ENCODE data around the gene TSEN2. TPM values are rescaled to one million over a fixed set of nuclear protein-coding genes. Genes with fewer than 3 reads are reported as not detected.

The TSEN2 gene
- total RNA-seq, 4 donors from 2014 or later, result 13.6 to 26.1 (median 15.3) TPM

DNA sequence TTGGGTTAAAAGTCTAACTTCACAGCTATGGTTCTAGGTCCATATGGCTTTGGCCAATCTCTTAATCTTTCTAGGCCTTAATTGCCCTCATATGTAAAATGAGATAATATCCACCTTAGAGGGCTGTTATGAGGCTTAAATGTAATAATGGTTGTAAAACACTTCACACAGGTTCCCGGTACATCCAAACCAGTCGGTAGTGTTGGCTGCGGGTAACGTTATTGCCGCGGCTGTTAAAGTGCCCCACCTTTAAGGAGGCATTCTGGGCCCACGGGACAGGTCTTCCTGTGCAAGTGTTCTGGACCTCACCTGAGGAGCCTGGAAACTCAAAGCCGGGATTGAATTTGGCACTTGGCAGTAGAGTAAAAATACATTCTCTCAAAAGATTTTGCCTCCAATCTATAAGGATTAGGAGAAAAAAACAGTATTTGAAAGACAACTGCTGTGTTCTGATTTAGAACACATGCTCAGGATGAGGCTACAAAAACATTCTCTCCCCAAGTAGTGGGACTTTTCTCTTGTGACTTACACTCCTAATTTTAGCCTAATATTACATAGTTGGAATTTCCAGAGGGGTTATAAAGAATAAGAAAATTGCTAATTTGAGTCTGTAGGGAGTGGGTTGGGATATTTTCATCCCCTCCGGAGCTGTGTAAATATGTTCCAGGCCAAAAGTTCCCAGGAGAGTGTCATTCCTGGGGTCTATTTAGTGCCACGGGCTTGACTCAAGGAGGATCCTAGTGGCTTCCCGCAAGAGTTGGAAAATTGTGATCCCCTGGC lies 44.9 kb upstream of the TSEN2 start:
- Histone ChIP-seq H3K9me3 (no peaks in the 10 kb centered on the region), H3K4me1 (no peaks in the 10 kb centered on the region), H3K27ac (no peak overlapping the region), H3K4me3 (no peak overlapping the region), H3K27me3 (peaks cover 21% of the 10 kb centered on the region), H3K36me3 (no peaks in the 10 kb centered on the region)
- peak in 1 of 2 donors; percentile 34 for DNase-seq (ENCODE audit: low spot score in 2 of 2)
- 77% methylated on average over 11 of the region's 11 CpGs for WGBS
- TF ChIP-seq, protein P1, sequence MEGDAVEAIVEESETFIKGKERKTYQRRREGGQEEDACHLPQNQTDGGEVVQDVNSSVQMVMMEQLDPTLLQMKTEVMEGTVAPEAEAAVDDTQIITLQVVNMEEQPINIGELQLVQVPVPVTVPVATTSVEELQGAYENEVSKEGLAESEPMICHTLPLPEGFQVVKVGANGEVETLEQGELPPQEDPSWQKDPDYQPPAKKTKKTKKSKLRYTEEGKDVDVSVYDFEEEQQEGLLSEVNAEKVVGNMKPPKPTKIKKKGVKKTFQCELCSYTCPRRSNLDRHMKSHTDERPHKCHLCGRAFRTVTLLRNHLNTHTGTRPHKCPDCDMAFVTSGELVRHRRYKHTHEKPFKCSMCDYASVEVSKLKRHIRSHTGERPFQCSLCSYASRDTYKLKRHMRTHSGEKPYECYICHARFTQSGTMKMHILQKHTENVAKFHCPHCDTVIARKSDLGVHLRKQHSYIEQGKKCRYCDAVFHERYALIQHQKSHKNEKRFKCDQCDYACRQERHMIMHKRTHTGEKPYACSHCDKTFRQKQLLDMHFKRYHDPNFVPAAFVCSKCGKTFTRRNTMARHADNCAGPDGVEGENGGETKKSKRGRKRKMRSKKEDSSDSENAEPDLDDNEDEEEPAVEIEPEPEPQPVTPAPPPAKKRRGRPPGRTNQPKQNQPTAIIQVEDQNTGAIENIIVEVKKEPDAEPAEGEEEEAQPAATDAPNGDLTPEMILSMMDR (IDR thresholded peaks at IDR 0.05), result no peak
- TF ChIP-seq POLR2AphosphoS5 (IDR thresholded peaks at IDR 0.05), result no peak
- TF ChIP-seq POLR2A (IDR thresholded peaks at IDR 0.05), result no peak
- TF ChIP-seq EP300 (IDR thresholded peaks at IDR 0.05), result no peak

DNA sequence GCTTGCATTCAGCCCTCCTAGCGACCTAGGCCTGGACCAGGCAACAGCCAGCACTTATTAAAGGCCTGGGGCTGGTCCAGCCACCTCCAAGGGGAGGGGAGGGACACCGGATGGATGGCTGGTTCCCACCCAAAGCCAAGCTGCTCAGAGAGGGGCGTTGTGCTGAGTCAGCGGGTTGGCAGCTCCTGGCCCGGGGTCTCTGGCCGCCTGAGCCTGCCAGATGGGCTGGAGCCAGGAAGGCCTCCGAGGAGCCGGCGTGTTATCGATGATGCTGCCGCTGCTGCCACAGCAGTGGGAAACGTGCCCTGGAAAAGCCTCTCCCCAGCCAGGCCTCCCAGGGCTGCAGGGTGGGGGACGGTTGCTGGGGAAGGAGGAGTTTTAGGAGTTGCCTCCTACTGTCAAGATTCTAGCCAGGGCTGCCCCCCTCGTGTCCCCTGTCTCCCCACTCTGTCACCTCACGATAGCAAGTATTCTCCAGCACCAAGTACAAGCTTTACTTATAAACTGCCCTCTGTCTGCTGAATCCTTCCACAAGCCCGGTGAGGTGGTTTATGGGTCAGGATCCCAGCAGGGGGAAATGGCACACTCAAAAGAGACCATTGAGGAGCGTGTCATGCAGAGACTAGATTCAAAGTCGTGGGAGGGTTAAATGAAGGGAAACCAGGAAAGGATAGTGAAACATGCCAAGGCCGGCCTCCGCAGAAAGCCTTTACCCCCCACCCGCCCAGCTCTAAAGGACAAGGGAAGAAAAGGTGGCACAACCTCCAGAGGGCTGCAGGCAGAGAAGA lies 43.2 kb upstream of the TSEN2 start:
- no peaks in the 10 kb centered on the region for H3K4me1 ChIP-seq
- no peaks in the 10 kb centered on the region for H3K36me3 ChIP-seq
- WGBS, result 65% methylated on average over 7 of the region's 21 CpGs
- H3K9me3 ChIP-seq, result no peaks in the 10 kb centered on the region
- TF ChIP-seq POLR2A (IDR thresholded peaks at IDR 0.05) (no peak), POLR2AphosphoS5 (IDR thresholded peaks at IDR 0.05) (no peak), EP300 (IDR thresholded peaks at IDR 0.05) (no peak)
- TF ChIP-seq, protein P1 (IDR thresholded peaks at IDR 0.05), result no peak
- no peak overlapping the region for H3K27ac ChIP-seq
- H3K27me3 ChIP-seq, result peaks cover 21% of the 10 kb centered on the region
- peak in 1 of 2 donors; percentile 77 for DNase-seq (ENCODE audit: low spot score in 2 of 2)
- H3K4me3 ChIP-seq, result no peak overlapping the region

DNA sequence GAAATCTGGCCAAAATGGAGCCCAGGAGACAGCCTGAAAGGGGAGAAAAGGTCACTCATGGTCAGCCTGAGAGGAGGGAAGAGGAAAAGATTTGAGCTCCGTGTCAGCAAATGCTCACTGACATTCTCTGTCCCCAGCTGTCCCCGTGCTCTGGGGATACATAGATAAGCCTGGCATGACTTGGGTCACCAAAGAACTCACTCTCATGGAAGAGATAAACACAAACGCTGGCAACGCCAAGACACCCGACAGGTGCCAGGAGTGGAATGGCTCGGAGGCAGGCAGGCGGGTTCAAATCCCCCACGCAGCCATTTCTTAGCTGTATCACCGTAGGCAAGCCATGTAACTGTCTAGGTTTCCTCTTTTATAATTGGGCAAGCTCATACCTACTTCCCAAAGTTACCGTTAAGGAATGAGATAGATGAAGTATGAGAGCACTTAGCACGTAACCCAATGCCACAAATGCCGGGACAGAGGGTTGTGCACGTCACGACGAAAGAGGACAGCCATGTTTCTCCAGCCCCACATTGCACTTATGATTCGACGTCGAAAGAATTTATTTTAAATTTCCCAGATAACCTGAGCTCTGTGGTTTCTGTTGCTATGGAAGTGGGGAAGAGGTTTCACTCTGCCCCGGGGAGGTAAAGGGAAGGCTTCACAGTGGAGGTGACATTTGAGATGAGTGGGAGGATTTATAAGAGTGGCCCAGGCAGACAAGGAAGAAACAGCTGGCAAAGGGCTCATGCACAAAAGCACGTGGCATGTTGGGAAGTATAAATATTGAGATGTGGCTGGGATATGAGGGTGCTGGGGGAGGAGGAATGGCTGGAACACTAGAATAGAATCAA lies 41.4 kb upstream of the TSEN2 start:
- Histone ChIP-seq H3K27ac (no peak overlapping the region), H3K36me3 (no peaks in the 10 kb centered on the region), H3K9me3 (no peaks in the 10 kb centered on the region), H3K27me3 (peaks cover 21% of the 10 kb centered on the region), H3K4me3 (no peak overlapping the region), H3K4me1 (no peaks in the 10 kb centered on the region)
- no peak for TF ChIP-seq POLR2AphosphoS5 (IDR thresholded peaks at IDR 0.05)
- TF ChIP-seq, protein P1 (IDR thresholded peaks at IDR 0.05), result no peak
- no peak for TF ChIP-seq EP300 (IDR thresholded peaks at IDR 0.05)
- no peak for TF ChIP-seq POLR2A (IDR thresholded peaks at IDR 0.05)
- peak in 1 of 2 donors; percentile 57 for DNase-seq (ENCODE audit: low spot score in 2 of 2)
- WGBS, result 77% methylated on average over 20 of the region's 20 CpGs

DNA sequence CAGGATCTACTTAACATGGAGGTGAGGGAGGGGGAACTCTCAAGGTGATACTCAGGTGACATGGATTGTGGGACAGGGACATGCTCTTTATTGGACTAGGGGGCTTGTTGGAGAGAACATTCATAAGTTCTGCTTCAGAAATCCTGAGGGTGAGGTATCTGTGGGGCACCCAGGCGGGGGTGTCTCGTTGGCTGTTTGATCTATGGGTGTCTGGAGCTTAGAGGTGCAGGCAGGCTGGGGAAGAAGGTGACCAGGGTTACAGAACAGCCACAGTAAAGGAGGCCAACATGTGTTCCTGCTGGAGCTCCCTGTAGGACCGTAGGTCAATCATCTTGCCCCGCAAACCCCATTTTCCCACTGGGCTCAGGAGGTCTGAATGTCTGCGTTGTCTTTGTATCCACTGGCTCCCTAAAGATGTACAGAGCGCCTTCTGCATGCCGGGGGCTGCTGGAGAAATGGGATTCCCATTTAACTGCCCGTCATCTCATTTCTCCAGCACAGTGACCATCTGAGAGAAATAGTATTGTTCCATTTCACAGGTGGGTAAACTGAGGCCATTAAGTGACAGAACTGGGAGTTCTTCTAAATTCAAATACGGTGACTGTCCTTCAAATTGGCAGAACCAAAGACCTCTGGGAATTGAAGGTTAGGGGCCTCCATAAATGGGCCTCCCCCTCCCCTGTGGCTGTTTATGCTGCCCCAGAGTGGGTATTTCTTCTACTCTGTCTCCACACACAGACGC lies 40.3 kb upstream of the TSEN2 start:
- H3K27me3 ChIP-seq, result peaks cover 21% of the 10 kb centered on the region

More for the DNA sequence above, 40.3 kb upstream of the TSEN2 start:
- Histone ChIP-seq H3K27ac (no peak overlapping the region), H3K36me3 (no peaks in the 10 kb centered on the region), H3K4me3 (no peak overlapping the region), H3K4me1 (no peaks in the 10 kb centered on the region), H3K9me3 (no peaks in the 10 kb centered on the region)
- DNase-seq (ENCODE audit: low spot score in 2 of 2), result peak in 1 of 2 donors; percentile 32
- TF ChIP-seq POLR2AphosphoS5 (IDR thresholded peaks at IDR 0.05), result no peak
- WGBS, result 91% methylated on average over 10 of the region's 10 CpGs

Data from suprapubic skin (tissue), 4 donors.